Astrocyte (in vitro differentiated cells and primary cell): ENCODE data around the gene CDH20.

Experiments
- EZH2 ChIP-seq: IDR thresholded peaks from 2 replicates; pipeline ENCODE4 v1.6.1; 2012; ENCODE audit warnings: mild to moderate bottlenecking, low read length, inconsistent platforms; ENCODE audit not compliant: insufficient read depth
- TF ChIP-seq, protein P1 (sequence below): IDR thresholded peaks from 2 replicates; pipeline ENCODE4 v1.5.1; 2011; ENCODE audit warnings: low read depth, mild to moderate bottlenecking, inconsistent platforms, low read length, moderate library complexity; ENCODE audit not compliant: insufficient read depth

DNA sequence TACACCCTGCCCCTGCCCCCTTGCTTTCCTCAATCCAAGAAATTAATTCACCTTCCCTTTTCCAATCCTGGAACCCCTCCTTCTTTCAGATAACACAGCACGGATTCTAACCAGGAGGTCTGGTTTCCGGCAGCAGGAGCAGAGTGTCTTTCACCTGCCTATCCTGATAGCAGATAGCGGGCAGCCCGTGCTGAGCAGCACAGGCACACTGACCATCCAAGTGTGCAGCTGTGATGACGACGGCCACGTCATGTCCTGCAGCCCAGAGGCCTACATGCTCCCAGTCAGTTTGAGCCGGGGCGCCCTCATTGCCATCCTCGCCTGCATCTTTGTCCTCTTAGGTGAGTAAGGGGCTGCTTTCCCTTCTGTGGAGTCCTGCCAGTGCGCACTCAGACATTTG is 216.7 kb downstream of the CDH20 start:
- TF ChIP-seq, protein P1, sequence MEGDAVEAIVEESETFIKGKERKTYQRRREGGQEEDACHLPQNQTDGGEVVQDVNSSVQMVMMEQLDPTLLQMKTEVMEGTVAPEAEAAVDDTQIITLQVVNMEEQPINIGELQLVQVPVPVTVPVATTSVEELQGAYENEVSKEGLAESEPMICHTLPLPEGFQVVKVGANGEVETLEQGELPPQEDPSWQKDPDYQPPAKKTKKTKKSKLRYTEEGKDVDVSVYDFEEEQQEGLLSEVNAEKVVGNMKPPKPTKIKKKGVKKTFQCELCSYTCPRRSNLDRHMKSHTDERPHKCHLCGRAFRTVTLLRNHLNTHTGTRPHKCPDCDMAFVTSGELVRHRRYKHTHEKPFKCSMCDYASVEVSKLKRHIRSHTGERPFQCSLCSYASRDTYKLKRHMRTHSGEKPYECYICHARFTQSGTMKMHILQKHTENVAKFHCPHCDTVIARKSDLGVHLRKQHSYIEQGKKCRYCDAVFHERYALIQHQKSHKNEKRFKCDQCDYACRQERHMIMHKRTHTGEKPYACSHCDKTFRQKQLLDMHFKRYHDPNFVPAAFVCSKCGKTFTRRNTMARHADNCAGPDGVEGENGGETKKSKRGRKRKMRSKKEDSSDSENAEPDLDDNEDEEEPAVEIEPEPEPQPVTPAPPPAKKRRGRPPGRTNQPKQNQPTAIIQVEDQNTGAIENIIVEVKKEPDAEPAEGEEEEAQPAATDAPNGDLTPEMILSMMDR: no peak
- no peak for TF ChIP-seq EZH2
